Transverse colon (tissue), 4 donors: ENCODE data around the gene PALLD.

ENCODE experiments used
- CTCF ChIP-seq, 5 experiments: fragments of 200-600 bp in 3 of 5; fragments of 450-650 bp in 2 of 5; sonication (generic) in 3 of 5; IDR thresholded peaks; 1 replicate in 2 of 5; 2 replicates in 3 of 5; pipeline ENCODE4 v1.5.1; 2016 to 2017; ENCODE audit warnings: antibody characterized with exemption in 5 of 5, inconsistent platforms in 3 of 5, mild to moderate bottlenecking in 2 of 5, moderate library complexity in 1 of 5
- EP300 ChIP-seq: sonication (generic); formaldehyde crosslinking; IDR thresholded peaks from one replicate; pipeline ENCODE4 v1.6.1; 2017; ENCODE audit warnings: antibody characterized with exemption, low read depth
- POLR2AphosphoS5 ChIP-seq, 3 donors: sonication (generic); formaldehyde crosslinking; IDR thresholded peaks; one replicate each; pipeline ENCODE4 v1.6.1; 2016; ENCODE audit warnings: antibody characterized with exemption in 3 of 3

GRCh38 chr4:168832763-168833575, 336.1 kb downstream of the PALLD start:
- TF ChIP-seq CTCF (IDR thresholded peaks at IDR 0.05) (no peak), POLR2AphosphoS5 (IDR thresholded peaks at IDR 0.05) (peak in 2 of 3 donors; percentile 12 to 17), EP300 (no peak)
